ENCODE data around the gene PTPRD. TPM values are rescaled to one million over a fixed set of nuclear protein-coding genes. Genes with fewer than 3 reads are reported as not detected.

Gene PTPRD
- total RNA-seq, 3 donors from 2014 or later, result 2.9 to 5.4 (median 3.6) TPM

DNA sequence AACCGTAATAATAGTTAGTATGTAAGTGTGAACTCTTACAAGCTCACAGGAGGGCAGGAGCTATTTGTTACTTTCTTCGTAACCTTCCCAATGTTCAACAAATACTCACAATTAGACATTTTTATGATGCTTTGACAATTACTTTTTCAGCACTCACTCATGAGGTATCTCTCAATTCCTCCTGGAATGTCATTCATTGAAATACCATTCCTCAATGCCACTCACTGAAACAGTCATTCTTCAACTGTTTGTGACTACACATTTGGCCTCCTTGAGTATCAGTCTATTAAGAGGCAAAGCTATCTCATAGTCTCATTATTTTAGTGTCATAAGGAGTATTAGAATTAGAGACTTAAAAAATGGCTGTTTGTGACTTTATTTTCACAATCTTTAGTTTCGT is 2079.1 kb downstream of the PTPRD start:
- no peaks in the 10 kb centered on the region for H3K27me3 ChIP-seq
- H3K27ac ChIP-seq, result no peak overlapping the region
- no peaks in the 10 kb centered on the region for H3K4me1 ChIP-seq
- H3K36me3 ChIP-seq, result no peaks in the 10 kb centered on the region
- no peak for TF ChIP-seq POLR2AphosphoS5 (IDR thresholded peaks at IDR 0.05)
- TF ChIP-seq, protein P1, sequence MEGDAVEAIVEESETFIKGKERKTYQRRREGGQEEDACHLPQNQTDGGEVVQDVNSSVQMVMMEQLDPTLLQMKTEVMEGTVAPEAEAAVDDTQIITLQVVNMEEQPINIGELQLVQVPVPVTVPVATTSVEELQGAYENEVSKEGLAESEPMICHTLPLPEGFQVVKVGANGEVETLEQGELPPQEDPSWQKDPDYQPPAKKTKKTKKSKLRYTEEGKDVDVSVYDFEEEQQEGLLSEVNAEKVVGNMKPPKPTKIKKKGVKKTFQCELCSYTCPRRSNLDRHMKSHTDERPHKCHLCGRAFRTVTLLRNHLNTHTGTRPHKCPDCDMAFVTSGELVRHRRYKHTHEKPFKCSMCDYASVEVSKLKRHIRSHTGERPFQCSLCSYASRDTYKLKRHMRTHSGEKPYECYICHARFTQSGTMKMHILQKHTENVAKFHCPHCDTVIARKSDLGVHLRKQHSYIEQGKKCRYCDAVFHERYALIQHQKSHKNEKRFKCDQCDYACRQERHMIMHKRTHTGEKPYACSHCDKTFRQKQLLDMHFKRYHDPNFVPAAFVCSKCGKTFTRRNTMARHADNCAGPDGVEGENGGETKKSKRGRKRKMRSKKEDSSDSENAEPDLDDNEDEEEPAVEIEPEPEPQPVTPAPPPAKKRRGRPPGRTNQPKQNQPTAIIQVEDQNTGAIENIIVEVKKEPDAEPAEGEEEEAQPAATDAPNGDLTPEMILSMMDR (IDR thresholded peaks at IDR 0.05), result no peak
- no peak for TF ChIP-seq POLR2A (IDR thresholded peaks at IDR 0.05)
- H3K9me3 ChIP-seq, result no peaks in the 10 kb centered on the region
- no peak overlapping the region for H3K4me3 ChIP-seq
- DNase-seq (ENCODE audit: low spot score in 2 of 2), result no peak
- intact Hi-C loops (cut with DNase I; ENCODE audit: low total_unique reads), result no loop called here

DNA sequence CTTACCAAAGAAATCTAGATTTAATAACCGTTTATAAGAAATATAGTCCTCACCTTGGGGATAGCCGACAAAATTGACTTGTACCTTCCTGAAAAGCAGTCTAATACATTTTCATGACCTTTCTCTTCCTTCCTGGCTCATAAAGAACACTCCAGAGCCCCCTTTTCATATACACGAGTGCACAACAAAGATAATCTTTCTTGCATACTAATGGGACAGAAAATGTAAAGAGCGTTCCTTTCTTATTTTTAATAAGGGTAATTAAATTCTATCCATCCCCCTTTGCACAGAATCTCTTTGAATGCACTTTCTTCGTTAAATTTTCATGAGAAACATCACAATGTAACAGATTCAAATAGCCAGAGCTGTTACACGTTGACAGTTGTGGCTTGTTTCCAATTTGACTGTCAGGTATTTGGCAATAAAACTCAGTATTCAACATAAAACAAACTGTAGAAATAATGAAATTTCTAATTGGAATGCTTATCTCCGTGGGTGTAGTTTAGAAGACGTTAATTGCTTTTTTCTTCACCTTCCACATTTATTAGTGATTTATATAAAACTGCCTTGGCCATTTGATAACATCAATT is 2080.9 kb downstream of the PTPRD start:
- Histone ChIP-seq H3K27me3 (no peaks in the 10 kb centered on the region), H3K4me3 (no peak overlapping the region), H3K4me1 (no peaks in the 10 kb centered on the region), H3K9me3 (no peaks in the 10 kb centered on the region), H3K27ac (no peak overlapping the region), H3K36me3 (no peaks in the 10 kb centered on the region)
- no peak for TF ChIP-seq POLR2A (IDR thresholded peaks at IDR 0.05)
- TF ChIP-seq, protein P1 (IDR thresholded peaks at IDR 0.05), result no peak
- no peak for TF ChIP-seq POLR2AphosphoS5 (IDR thresholded peaks at IDR 0.05)
- intact Hi-C loops (cut with DNase I; ENCODE audit: low total_unique reads), result no loop called here
- no peak for DNase-seq (ENCODE audit: low spot score in 2 of 2)

DNA sequence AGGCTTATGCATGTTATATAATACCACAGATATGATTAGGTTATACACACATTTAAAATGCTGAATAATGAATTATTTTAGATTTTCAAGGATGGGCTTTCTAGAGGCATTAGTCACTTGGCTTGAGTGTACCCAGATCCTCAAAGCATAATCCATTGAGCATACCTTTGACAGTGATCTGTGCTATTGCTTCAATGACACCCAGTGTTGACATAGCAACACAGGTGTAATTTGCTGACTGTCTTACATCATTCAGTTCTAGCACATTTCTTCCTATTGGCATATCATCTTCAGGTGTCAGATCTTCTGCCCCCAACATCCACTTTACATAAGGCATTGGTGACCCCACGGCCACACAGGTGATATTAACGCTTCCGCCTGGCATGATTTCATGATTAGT is 2091.7 kb downstream of the PTPRD start:
- Histone ChIP-seq H3K4me1 (no peaks in the 10 kb centered on the region), H3K9me3 (no peaks in the 10 kb centered on the region), H3K27ac (no peak overlapping the region), H3K27me3 (no peaks in the 10 kb centered on the region), H3K36me3 (no peaks in the 10 kb centered on the region), H3K4me3 (no peak overlapping the region)
- intact Hi-C loops (cut with DNase I; ENCODE audit: low total_unique reads), result no loop called here
- DNase-seq (ENCODE audit: low spot score in 2 of 2), result no peak
- TF ChIP-seq, protein P1 (IDR thresholded peaks at IDR 0.05), result no peak
- TF ChIP-seq POLR2A (IDR thresholded peaks at IDR 0.05) (no peak), POLR2AphosphoS5 (IDR thresholded peaks at IDR 0.05) (no peak)

DNA sequence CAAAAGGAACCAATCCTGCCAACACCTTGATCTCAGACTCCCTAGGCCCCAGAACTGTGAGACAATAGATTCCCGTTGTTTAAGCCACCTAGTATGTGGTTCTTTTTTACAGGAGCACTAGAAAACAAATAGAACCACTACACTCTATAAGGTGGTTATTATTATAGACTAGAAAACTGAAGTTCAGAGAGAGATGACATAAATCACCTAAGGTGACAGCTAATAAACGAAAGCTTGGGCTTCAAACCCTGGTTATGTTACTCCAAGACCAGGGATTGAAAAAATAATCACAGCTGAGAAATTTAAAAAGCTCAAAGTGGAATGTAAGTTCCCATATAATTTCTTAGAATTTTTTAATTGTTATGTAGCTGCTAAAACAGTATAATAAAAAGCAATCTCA is 2097.1 kb downstream of the PTPRD start:
- Histone ChIP-seq H3K36me3 (no peaks in the 10 kb centered on the region), H3K27me3 (no peaks in the 10 kb centered on the region), H3K4me1 (no peaks in the 10 kb centered on the region), H3K4me3 (no peak overlapping the region), H3K27ac (no peak overlapping the region), H3K9me3 (no peaks in the 10 kb centered on the region)
- no peak for DNase-seq (ENCODE audit: low spot score in 2 of 2)
- intact Hi-C loops (cut with DNase I; ENCODE audit: low total_unique reads), result no loop called here
- TF ChIP-seq POLR2AphosphoS5 (IDR thresholded peaks at IDR 0.05) (no peak), POLR2A (IDR thresholded peaks at IDR 0.05) (no peak)
- TF ChIP-seq, protein P1 (IDR thresholded peaks at IDR 0.05), result no peak

DNA sequence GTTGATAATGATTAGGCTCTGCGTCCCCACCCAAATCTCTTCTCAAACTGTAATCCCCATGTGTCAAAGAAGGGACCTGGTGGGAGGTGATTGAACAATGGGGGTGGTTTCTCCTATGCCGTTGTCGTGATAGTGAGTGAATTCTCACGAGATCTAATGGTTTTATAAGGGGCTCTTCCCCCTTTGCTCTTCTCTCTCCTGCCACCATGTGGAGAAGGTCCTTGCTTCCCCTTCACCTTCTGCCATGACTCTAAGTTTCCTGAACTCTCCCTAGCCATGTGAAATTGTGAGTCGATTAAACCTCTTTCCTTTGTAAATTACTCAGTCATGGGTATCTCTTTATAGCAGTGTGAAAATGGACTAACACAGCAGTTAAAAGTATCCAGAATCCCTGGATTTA is 2098.0 kb downstream of the PTPRD start:
- no peak for TF ChIP-seq POLR2A (IDR thresholded peaks at IDR 0.05)
- TF ChIP-seq, protein P1 (IDR thresholded peaks at IDR 0.05), result no peak
- no peak for TF ChIP-seq POLR2AphosphoS5 (IDR thresholded peaks at IDR 0.05)
- no peaks in the 10 kb centered on the region for H3K27me3 ChIP-seq
- no peaks in the 10 kb centered on the region for H3K9me3 ChIP-seq
- H3K4me3 ChIP-seq, result no peak overlapping the region
- H3K27ac ChIP-seq, result no peak overlapping the region
- no peak for DNase-seq (ENCODE audit: low spot score in 2 of 2)
- intact Hi-C loops (cut with DNase I; ENCODE audit: low total_unique reads), result no loop called here
- H3K4me1 ChIP-seq, result no peaks in the 10 kb centered on the region
- no peaks in the 10 kb centered on the region for H3K36me3 ChIP-seq
